ENCODE data around the gene ZNF614.

DNA sequence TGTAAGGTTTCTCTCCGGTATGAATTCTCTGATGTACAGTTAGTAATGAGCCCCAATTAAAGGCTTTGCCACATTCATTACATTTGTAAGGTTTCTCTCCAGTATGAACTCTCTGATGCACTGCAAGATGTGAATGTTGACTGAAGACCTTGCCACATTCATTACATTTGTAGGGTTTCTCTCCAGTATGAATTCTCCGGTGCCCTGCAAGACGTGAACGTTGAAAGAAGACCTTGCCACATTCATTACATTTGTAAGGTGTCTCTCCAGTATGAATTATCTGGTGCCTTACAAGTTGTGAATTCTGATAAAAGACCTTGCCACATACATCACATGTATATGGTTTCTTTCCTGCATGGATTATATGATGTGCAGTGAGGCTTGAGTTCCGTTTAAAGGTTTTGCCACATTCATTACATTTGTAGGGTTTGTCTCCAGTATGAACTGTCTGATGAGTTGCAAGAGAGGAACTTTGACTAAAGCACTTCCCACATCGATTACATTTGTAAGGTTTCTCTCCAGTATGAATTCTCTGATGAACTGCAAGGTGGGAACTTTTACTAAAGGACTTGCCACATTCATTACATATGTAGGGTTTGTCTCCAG is 38.2 kb upstream of the ZNF614 start:
- TF ChIP-seq POLR2AphosphoS5 (IDR thresholded peaks at IDR 0.05; ENCODE audit: borderline replicate concordance, low read depth, low read length) (no peak), EZH2 (IDR thresholded peaks at IDR 0.05) (no peak)
